H9 (cell line): ENCODE measurements around the gene SART1. TPM values are rescaled to one million over a fixed set of nuclear protein-coding genes. Genes with fewer than 3 reads are reported as not detected.
A peak's percentile ranks its signal among the peaks of the same experiment; 100 is the strongest.

Experiments used
- DNase-seq: peaks from one replicate; pipeline ENCODE4 v3.0.0-alpha.2; 2017
- H2AFZ ChIP-seq: one replicate; pipeline ENCODE4 v1.6.1; 2013; ENCODE audit warnings: mild to moderate bottlenecking, low read length, control low read depth, moderate library complexity
- H2AK5ac ChIP-seq: 2 replicates; pipeline ENCODE4 v1.6.1; 2013; ENCODE audit warnings: low read length, control low read depth, mixed read lengths; ENCODE audit not compliant: insufficient read length
- H2BK120ac ChIP-seq: one replicate; pipeline ENCODE4 v1.6.1; 2013; ENCODE audit warnings: low read depth, mild to moderate bottlenecking, low read length, control low read depth, inconsistent platforms; ENCODE audit not compliant: poor library complexity, severe bottlenecking
- H2BK12ac ChIP-seq: 2 replicates; pipeline ENCODE4 v1.6.1; 2013; ENCODE audit warnings: low read length, control low read depth, mixed read lengths, low read depth; ENCODE audit not compliant: insufficient read length
- H2BK15ac ChIP-seq: 2 replicates; pipeline ENCODE4 v1.6.1; 2013; ENCODE audit warnings: low read depth, low read length, control low read depth
- H2BK20ac ChIP-seq: one replicate; pipeline ENCODE4 v1.6.1; 2013; ENCODE audit warnings: low read depth, mild to moderate bottlenecking, low read length, control low read depth, inconsistent platforms; ENCODE audit not compliant: poor library complexity, severe bottlenecking
- H2BK5ac ChIP-seq: 2 replicates; pipeline ENCODE4 v1.6.1; 2013; ENCODE audit warnings: low read length, control low read depth, mixed read lengths; ENCODE audit not compliant: insufficient read length
- H3K14ac ChIP-seq: 2 replicates; pipeline ENCODE4 v1.6.1; 2013; ENCODE audit warnings: low read length, control low read depth; ENCODE audit not compliant: insufficient read depth
- H3K18ac ChIP-seq: 2 replicates; pipeline ENCODE4 v1.6.1; 2013; ENCODE audit warnings: low read depth, mild to moderate bottlenecking, mixed read lengths, low read length, control low read depth; ENCODE audit not compliant: insufficient read length
- H3K23ac ChIP-seq: 2 replicates; pipeline ENCODE4 v1.6.1; 2013; ENCODE audit warnings: low read length, control low read depth, mixed read lengths, low read depth; ENCODE audit not compliant: insufficient read length
- H3K23me2 ChIP-seq: 2 replicates; pipeline ENCODE4 v1.6.1; 2013; ENCODE audit warnings: low read depth, mild to moderate bottlenecking, mixed read lengths, low read length, control low read depth; ENCODE audit not compliant: insufficient read length, poor library complexity, severe bottlenecking
- H3K27ac ChIP-seq: 2 replicates; pipeline ENCODE4 v1.5.1; 2013; ENCODE audit warnings: low read length, control low read depth, mixed read lengths, low read depth; ENCODE audit not compliant: insufficient read length
- H3K27me3 ChIP-seq: 2 replicates; pipeline ENCODE4 v1.6.1; 2013; ENCODE audit warnings: low read length, control low read depth, inconsistent platforms; ENCODE audit not compliant: insufficient read depth
- H3K4ac ChIP-seq: 2 replicates; pipeline ENCODE4 v1.6.1; 2013; ENCODE audit warnings: low read depth, mild to moderate bottlenecking, control low read depth, inconsistent platforms, low read length, moderate library complexity
- H3K4me1 ChIP-seq: 2 replicates; pipeline ENCODE4 v1.6.1; 2013; ENCODE audit warnings: low read length, control low read depth, inconsistent platforms; ENCODE audit not compliant: insufficient read depth
- H3K4me2 ChIP-seq: 2 replicates; pipeline ENCODE4 v1.6.1; 2013; ENCODE audit warnings: low read length, control low read depth, mixed read lengths; ENCODE audit not compliant: insufficient read length, insufficient read depth
- H3K56ac ChIP-seq: 2 replicates; pipeline ENCODE4 v1.6.1; 2013; ENCODE audit warnings: low read depth, mild to moderate bottlenecking, mixed read lengths, low read length, control low read depth; ENCODE audit not compliant: insufficient read length
- H3K79me1 ChIP-seq: 2 replicates; pipeline ENCODE4 v1.6.1; 2013; ENCODE audit warnings: low read depth, mild to moderate bottlenecking, moderate library complexity, low read length, control low read depth, inconsistent platforms; ENCODE audit not compliant: insufficient read depth, poor library complexity, severe bottlenecking
- H3K79me2 ChIP-seq: 2 replicates; pipeline ENCODE4 v1.6.1; 2013; ENCODE audit warnings: low read length, control low read depth, inconsistent platforms; ENCODE audit not compliant: insufficient read depth
- H3K9ac ChIP-seq: 2 replicates; pipeline ENCODE4 v1.6.1; 2013; ENCODE audit warnings: low read length, control low read depth, mixed read lengths; ENCODE audit not compliant: insufficient read length; ENCODE audit errors: extremely low read depth
- H3K9me3 ChIP-seq: one replicate; pipeline ENCODE4 v1.6.1; 2013; ENCODE audit warnings: low read depth, low read length, inconsistent platforms; ENCODE audit not compliant: control insufficient read depth
- H3T11ph ChIP-seq: one replicate; pipeline ENCODE4 v1.6.1; 2013; ENCODE audit warnings: mild to moderate bottlenecking, low read length, control low read depth, inconsistent platforms
- H4K20me1 ChIP-seq: one replicate; pipeline ENCODE4 v1.6.1; 2013; ENCODE audit not compliant: control insufficient read depth, insufficient read length, insufficient read depth
- H4K5ac ChIP-seq: 2 replicates; pipeline ENCODE4 v1.6.1; 2013; ENCODE audit warnings: low read depth, mild to moderate bottlenecking, mixed read lengths, low read length, control low read depth; ENCODE audit not compliant: insufficient read length
- H4K8ac ChIP-seq: replicated peaks from 2 replicates; pipeline ENCODE4 v1.6.1; 2013; ENCODE audit warnings: low read length, control low read depth, mixed read lengths, low read depth; ENCODE audit not compliant: insufficient read length
- H4K91ac ChIP-seq: 2 replicates; pipeline ENCODE4 v1.6.1; 2013; ENCODE audit warnings: low read depth, mild to moderate bottlenecking, moderate library complexity, mixed read lengths, low read length, control low read depth; ENCODE audit not compliant: insufficient read length
- H3K27ac Mint-ChIP-seq, 3 experiments: 2 replicates in 2 of 3; 3 replicates in 1 of 3; pipeline ENCODE4 v1.8.0; 2020 to 2021; ENCODE audit warnings: mixed read lengths in 3 of 3, mild to moderate bottlenecking in 1 of 3, moderate library complexity in 1 of 3
- H3K27me3 Mint-ChIP-seq: 2 replicates; pipeline ENCODE4 v1.8.0; 2021; ENCODE audit warnings: low read depth, mild to moderate bottlenecking, moderate library complexity, mixed read lengths
- H3K36me3 Mint-ChIP-seq, 3 experiments: 2 replicates in 2 of 3; 3 replicates in 1 of 3; pipeline ENCODE4 v1.8.0; 2020 to 2021; ENCODE audit warnings: low read depth in 3 of 3, mixed read lengths in 3 of 3; ENCODE audit not compliant: insufficient read depth in 1 of 3
- H3K4me1 Mint-ChIP-seq, 2 experiments: 2 replicates each; pipeline ENCODE4 v1.8.0; 2020; ENCODE audit warnings: mixed read lengths in 2 of 2
- H3K4me3 Mint-ChIP-seq, 2 experiments: 2 replicates in 1 of 2; 3 replicates in 1 of 2; pipeline ENCODE4 v1.8.0; 2020 to 2021; ENCODE audit warnings: mild to moderate bottlenecking in 2 of 2, mixed read lengths in 2 of 2, moderate library complexity in 1 of 2
- H3K9me3 Mint-ChIP-seq, 2 experiments: 2 replicates in 1 of 2; 3 replicates in 1 of 2; pipeline ENCODE4 v1.8.0; 2020; ENCODE audit warnings: mild to moderate bottlenecking in 2 of 2, mixed read lengths in 2 of 2, moderate library complexity in 1 of 2
- CTCF ChIP-seq: fragments of 200-600 bp; sonication (generic); conservative IDR thresholded peaks from 3 replicates; pipeline ENCODE4 v1.8.0; 2021; ENCODE audit warnings: antibody characterized with exemption, mild to moderate bottlenecking
- WGBS: extraction: QIAGEN DNeasy Blood & Tissue Kit; methylation state at CpG from one replicate; pipeline ENCODE4 v1.1.7; 2013; ENCODE audit warnings: missing lambda C conversion rate, low lambda C conversion rate, mixed read lengths; ENCODE audit not compliant: insufficient read length; ENCODE audit errors: extremely low coverage; 5-methylcytosine and 5-hydroxymethylcytosine counted together
- total RNA-seq: library from RNA; stranded (reverse); gene quantifications from 2 replicates; pipeline ENCODE4 v1.2.1, GENCODE V29; 2021

Gene SART1
- total RNA-seq, 1 experiment from 2014 or later = 52.0 TPM

DNA sequence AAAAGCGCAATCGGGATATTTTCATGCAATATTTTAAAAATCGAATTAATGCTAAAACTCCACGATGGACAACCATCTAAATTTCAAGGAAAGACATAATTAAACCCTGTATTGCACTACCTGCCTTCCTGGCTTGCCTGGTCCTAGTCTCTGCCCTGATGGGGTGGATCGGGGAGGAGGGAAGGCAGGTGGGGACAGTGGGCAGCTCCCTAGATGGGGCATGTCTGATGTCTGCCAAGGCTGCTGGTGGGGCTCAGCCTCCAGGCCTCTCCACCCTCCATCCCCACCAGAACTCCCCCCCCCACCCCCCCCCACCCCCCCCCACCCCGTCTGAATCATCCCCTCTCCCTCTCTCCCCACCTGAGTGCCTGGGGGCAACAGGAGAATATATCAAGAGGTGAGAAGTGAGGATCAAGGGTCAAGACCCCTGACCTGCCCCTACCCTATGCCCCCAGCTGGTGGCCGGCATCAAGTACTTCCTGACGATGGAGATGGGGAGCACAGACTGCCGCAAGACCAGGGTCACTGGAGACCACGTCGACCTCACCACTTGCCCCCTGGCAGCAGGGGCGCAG, 50.9 kb downstream of the SART1 start:
- Histone ChIP-seq H3K9ac (no peak overlapping the region), H4K8ac (no peak overlapping the region), H3K27me3 (peaks cover 4% of the 10 kb centered on the region; the same call in 1 of the 2 replicates), H3K18ac (no peak overlapping the region), H3K14ac (no peak overlapping the region), H4K91ac (no peak overlapping the region), H2BK120ac (no peak overlapping the region), H3K9me3 (no peaks in the 10 kb centered on the region), H2BK12ac (no peak overlapping the region), H2BK15ac (no peak overlapping the region), H3T11ph (no peak overlapping the region), H3K23ac (no peak overlapping the region), H3K27ac (no peak overlapping the region), H3K4ac (no peak overlapping the region), H2BK5ac (no peak overlapping the region), H3K4me1 (no peaks in the 10 kb centered on the region), H3K79me1 (no peaks in the 10 kb centered on the region), H2AFZ (no peak overlapping the region), H3K79me2 (no peaks in the 10 kb centered on the region), H4K5ac (no peak overlapping the region), H3K4me2 (peak overlapping the region; percentile 38), H3K56ac (no peak overlapping the region), H2BK20ac (no peak overlapping the region), H3K23me2 (peaks cover 8% of the 10 kb centered on the region), H2AK5ac (no peak overlapping the region), H4K20me1 (no peaks in the 10 kb centered on the region)
- no peak for DNase-seq
- Mint-ChIP-seq H3K27me3 (no peaks in the 10 kb centered on the region; the same call in 1 of the 2 replicates), H3K4me1 (peaks cover 8 to 20% of the 10 kb centered on the region in 2 experiments), H3K27ac (no peak overlapping the region), H3K4me3 (no peak overlapping the region), H3K9me3 (no peaks in the 10 kb centered on the region), H3K36me3 (no peaks in the 10 kb centered on the region)
- WGBS = no CpG with 5 or more reads among the region's 12 CpGs
- TF ChIP-seq CTCF = no peak
